HG02938 (cell line): ENCODE results near the gene INSR.
"Not testable (repeated sequence)": the region's sequence is repeated elsewhere in the genome, so short reads cannot be mapped to it uniquely, and the experiment has no call there.

Experiments
- ATAC-seq: cut with Tn5 transposase; IDR thresholded peaks from one replicate; pipeline ENCODE4 v1.9.1; 2021; ENCODE audit warnings: mild to moderate bottlenecking, moderate library complexity; ENCODE audit not compliant: unreplicated experiment

Gene INSR

GRCh38 chr19:7104747-7105447, 189.3 kb downstream of the INSR start:
- ATAC-seq, result no peak

DNA sequence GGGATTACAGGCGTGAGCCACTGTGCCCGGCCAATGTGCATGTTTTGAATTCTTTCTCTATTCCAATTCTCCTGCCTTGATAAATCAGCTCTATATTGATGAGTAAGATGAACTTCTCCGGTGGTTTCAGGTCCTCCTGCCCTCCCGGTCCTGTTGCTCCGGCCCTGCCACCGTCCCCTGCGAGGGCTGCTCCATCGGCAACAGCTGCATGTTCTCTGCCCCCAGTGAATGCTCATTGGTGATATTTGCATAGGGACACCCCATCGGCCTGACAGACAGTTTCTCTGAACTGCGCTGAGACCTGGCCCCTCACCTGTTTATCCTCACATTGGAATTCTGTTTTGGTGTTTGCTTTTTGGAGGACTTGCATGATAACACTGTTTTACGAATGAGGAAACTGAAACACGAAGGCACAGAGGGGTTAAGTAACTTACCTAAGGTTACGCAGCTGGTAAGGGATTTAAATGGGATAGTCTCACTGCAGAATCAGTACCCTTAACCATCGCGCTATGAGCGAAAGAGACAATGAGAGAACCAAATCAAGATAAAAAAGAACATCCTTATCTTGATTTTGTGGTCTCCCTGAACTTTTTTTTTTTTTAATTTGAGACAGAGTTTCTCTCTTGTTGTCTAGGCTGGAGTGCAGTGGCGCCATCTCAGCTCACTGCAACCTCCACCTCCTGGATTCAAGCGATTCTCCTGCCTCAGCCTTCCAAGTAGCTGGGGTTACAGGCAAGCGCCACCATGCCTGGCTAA, 192.5 kb downstream of the INSR start:
- no peak for ATAC-seq

- ATAC-seq, result no peak
Measured at GRCh38 chr19:7099597-7099921, 194.7 kb downstream of the INSR start.

DNA sequence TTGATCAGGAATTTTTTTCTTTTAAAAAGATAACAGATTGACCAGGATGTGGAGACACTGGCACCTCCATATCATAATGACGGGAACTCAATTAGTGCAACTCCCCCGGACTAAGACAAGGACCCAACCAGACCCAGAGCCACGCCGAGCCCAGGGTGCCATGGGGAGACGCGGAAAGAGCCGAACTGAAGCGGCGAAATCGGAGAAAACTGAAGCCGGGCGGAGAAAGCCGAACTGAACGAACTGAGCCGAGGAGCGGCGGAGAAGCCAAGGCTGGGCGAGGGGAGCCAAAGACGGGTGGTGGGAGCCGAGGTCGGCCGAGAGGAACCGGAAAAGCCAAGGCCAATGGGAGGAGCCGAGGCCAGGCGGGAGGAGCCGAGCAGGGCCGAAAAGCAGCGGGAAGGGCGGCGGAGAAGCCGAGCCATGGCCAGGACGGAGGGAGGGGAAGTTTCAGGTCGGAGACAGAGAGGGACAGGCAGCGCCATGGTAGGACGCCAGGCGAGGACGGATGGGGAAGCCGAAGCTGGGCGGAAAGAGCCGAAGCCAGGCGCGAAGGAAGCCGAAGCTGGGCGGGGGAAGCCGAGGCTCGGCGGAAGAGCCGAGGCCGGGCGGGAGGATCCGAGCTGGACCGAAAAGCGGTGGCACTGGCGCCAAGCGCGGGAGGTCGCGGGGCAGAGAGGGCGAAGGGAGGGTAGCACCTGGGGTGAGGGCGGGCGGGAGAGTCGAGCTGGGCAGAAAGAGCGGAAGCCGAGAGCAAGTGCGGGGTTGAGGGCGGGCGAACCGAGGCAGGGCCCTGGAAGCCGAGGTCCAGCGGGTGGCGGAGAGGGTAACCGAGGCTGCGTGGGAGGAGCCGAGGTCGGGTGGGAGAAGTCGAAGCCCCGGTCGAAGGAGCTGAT, 195.3 kb downstream of the INSR start:
- ATAC-seq, result peak; percentile 75

DNA sequence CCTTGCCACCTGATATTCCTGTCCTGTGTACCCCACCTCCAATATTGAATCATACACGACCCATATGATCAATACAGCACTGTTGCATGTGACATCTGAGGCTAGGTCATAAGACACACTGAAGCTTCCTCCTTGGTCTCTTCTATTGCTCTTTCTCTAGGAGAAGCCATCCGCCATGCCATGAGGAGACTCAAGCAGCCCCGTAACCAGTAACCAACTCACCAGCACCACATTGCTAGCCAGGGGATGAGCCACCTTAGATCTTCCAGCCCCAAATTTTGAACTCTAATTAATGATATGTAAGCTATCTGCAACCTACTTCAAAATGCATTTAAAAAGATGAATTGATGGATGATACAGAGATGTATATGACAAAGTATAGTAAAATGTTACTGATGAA, 196.1 kb downstream of the INSR start:
- ATAC-seq, result no peak

DNA sequence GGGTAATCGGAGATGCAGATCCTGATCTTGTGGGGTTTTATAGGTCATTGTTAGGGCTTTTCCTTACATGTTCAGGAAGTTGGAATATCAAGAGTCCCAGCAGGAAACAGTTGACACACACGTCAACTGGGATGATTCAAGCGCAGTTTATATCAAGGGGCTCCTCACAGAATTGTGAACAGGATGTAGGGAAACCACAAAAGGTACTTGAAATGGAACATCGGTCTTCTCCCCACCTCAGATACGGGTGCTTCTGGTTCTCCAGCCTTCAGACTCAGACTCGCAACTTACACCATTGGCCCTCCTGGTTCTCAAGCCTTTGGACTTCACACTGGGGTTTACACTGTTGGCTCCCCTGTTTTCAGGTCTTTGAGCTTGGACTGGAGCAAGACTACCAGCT, 205.2 kb downstream of the INSR start:
- no peak for ATAC-seq

- ATAC-seq, result no peak
Measured at GRCh38 chr19:7083076-7083956, 210.9 kb downstream of the INSR start.

- no peak for ATAC-seq
Measured at GRCh38 chr19:7078008-7078407, 216.2 kb downstream of the INSR start.

- ATAC-seq, result no peak
Measured at GRCh38 chr19:7076151-7076550, 218.1 kb downstream of the INSR start.

DNA sequence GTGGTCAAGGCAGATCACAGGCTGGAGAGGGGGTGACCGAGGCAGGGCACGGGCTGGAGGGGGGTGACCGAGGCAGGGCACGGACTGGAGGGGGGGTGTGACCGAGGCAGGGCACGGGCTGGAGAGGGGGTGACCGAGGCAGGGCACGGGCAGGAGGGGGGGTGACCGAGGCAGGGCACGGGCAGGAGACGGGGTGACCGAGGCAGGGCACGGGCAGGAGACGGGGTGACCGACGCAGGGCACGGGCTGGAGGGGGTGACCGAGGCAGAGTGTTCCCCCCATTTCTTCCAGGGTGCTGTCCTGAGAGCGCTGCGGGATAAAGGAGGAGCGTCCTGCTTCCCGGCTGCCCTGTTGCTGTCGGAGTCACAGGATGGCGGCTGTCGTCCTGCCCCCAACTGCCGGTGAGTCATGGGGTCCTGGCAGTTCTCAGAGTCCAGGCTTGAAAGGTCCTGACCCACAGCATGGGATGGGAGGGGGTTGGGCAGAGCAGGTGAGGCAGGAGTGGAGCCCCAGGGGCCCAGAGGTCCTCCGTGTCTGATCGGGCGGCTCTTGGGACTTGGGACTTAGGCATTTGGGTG, 219.4 kb downstream of the INSR start:
- ATAC-seq, result no peak

GRCh38 chr19:7072541-7072940, 221.7 kb downstream of the INSR start:
- ATAC-seq, result no peak

DNA sequence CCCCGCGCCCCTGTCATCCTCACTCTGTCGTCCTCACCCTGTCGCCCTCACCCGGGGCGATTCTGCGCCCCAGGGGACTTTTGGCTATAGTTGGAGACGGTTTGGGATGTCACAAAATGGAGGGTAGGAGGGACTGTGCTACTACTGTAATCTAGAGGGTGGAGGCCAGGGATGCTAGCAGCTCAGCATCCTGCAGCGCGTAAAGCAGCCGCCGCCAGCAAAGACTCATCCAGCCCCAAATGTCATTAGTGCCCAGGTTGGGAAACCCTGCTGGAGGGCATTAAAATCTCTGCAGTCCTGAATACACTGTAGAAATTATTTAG, 224.3 kb downstream of the INSR start:
- ATAC-seq, result peak; percentile 16

- peak; percentile 84 for ATAC-seq
Measured at GRCh38 chr19:7069042-7069903, 224.9 kb downstream of the INSR start, which contains the start of gene ZNF557. Gene ZNF557 (plus strand): TSS chr19:7069703. CDS start chr19:7075075, 5,372 bp downstream.

DNA sequence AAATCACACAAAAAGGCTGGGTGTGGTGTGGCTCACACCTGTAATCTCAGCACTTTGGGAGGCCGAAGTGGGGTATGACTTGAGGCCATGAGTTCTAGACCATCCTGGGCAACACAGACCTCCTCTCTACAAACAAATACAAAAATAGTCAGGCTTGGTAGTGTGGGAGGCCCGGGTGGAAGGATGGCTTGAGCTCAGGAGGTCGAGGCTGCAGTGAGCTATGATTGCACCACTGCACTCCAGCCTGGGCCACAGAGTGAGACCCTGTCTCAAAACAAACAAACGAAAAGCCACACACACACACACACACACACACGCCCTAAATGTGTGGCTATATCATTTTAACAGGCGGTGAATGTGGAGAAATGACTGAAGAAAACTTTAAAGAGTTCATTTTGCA, 225.6 kb downstream of the INSR start:
- ATAC-seq, result no peak

DNA sequence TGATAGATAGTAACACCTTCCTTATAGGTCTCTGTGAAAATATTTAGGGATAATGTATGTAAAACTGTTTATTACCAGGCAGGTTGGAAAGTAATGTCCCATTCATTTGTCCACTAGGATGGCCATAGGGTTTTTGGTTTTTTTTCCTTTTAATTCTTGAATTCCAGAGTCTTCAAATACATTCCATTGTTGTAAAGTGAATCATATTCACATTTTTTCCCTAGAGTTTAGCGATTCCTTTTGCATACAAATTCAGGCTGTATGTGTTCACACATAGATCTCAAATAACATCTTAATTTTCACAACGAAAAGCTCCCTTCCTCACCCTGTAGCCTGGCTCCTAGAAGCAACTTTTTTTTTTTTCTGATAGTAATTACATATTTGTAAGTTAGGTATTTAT, 226.5 kb downstream of the INSR start:
- ATAC-seq, result no peak

GRCh38 chr19:7067122-7067521, 227.1 kb downstream of the INSR start:
- ATAC-seq, result not testable (repeated sequence)

DNA sequence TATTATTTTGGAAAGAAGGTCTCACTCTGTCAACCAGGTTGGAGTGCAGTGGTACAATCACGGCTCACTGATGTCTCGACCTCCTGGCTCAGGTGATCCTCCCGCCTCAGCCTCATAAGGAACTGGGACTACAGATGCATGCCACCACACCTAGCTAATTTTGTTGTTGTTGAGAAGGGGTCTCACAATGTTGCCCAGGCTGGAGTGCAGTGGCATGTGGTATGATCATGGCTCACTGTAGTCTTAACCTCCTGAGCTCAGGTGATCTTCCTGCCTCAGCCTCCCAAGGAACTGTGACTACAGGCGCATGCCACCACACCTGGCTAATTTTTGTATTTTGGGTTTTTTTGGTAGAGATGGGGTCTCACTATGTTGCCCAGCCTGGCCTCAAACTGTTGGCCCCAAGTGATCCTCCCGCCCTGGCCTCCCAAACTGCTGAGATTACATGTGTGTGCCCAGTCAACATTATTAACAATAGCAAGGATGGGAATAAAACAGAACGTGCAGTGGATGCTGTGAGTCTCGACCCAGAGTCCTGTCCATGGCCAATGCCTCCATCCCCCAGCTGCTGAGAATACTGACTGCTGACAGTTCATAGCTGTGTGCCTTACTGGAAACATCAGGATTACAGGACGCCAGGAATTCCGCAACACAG, 230.3 kb downstream of the INSR start:
- ATAC-seq, result no peak

DNA sequence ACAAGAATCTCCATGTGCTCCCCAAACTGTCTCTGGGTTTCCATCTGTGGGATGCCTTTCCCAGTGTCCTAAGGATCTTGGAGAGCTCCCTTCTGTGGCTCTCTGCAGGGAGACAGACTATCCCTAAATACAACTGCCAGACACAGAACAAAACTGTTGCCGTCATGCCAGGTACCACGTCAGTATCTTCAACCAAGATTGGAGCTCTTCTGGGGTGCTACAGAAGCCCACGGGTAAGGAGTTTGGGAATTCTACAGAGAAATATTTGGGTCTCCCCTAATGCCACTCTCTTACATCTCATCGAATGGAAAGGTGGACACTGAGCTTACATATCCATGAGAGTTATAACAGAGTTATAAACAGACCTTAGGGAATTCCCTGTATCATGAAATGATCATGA, 230.9 kb downstream of the INSR start:
- no peak for ATAC-seq
